HG03175 (cell line): ENCODE data around the gene RAD9A.

Experiments used
- ATAC-seq: cut with Tn5 transposase; IDR thresholded peaks from one replicate; pipeline ENCODE4 v1.9.1; 2021; ENCODE audit warnings: mild to moderate bottlenecking, moderate library complexity; ENCODE audit not compliant: unreplicated experiment

The RAD9A gene

GRCh38 chr11:67373648-67374570 lies 17.9 kb upstream of the RAD9A start:
- ATAC-seq: no peak

GRCh38 chr11:67374571-67375281 lies 17.1 kb upstream of the RAD9A start:
- no peak for ATAC-seq

- ATAC-seq: no peak
Measured at GRCh38 chr11:67375320-67376055, 16.3 kb upstream of the RAD9A start.

GRCh38 chr11:67376063-67376820 lies 15.5 kb upstream of the RAD9A start:
- no peak for ATAC-seq

GRCh38 chr11:67376873-67377808 lies 14.6 kb upstream of the RAD9A start:
- ATAC-seq: no peak

- ATAC-seq: no peak
Measured at GRCh38 chr11:67378544-67378943, 13.2 kb upstream of the RAD9A start.

GRCh38 chr11:67379061-67380058 lies 12.4 kb upstream of the RAD9A start:
- ATAC-seq: no peak

- ATAC-seq: no peak
Measured at GRCh38 chr11:67381244-67381972, 10.4 kb upstream of the RAD9A start.

GRCh38 chr11:67382276-67383136 lies 9.3 kb upstream of the RAD9A start:
- no peak for ATAC-seq

- no peak for ATAC-seq
Measured at GRCh38 chr11:67384851-67385366, 6.9 kb upstream of the RAD9A start.

GRCh38 chr11:67387069-67387468 lies 4.7 kb upstream of the RAD9A start:
- no peak for ATAC-seq

GRCh38 chr11:67387518-67387917 lies 4.3 kb upstream of the RAD9A start:
- ATAC-seq: no peak

GRCh38 chr11:67389477-67389876 lies 2.3 kb upstream of the RAD9A start:
- ATAC-seq: no peak

- no peak for ATAC-seq
Measured at GRCh38 chr11:67390947-67391303, 861 bp upstream of the RAD9A start.

GRCh38 chr11:67392183-67392715 lies 463 bp downstream of the RAD9A start:
- ATAC-seq: no peak

GRCh38 chr11:67393437-67393836 lies 1.7 kb downstream of the RAD9A start:
- ATAC-seq: no peak
